ENCODE data around the gene COX8C. TPM values are rescaled to one million over a fixed set of nuclear protein-coding genes. Genes with fewer than 3 reads are reported as not detected.
A peak's percentile ranks its signal among the peaks of the same experiment; 100 is the strongest.

COX8C gene
- total and polyA plus RNA-seq, 2 of the 8 experiments (the other 6 are each of a cell fraction or from before 2014, with no cell fraction given), result not detected

GRCh38 chr14:93332853-93333630 is 13.9 kb upstream of the COX8C start, which contains the start of gene BTBD7 (continued):
- TF ChIP-seq SIX5 (IDR thresholded peaks at IDR 0.05; ENCODE audit: low read depth, low read length), result no peak
- TF ChIP-seq FOSL1 (IDR thresholded peaks at IDR 0.05; ENCODE audit: insufficient read depth, low read depth, low read length), result no peak
- TF ChIP-seq USF2 (IDR thresholded peaks at IDR 0.05; ENCODE audit: low read length), result peak; percentile 90
- no peak for TF ChIP-seq TCF12 (IDR thresholded peaks at IDR 0.05; ENCODE audit: low read depth, low read length)
- no peak for TF ChIP-seq KDM1A (IDR thresholded peaks at IDR 0.05; ENCODE audit: borderline replicate concordance, low read length)
- TF ChIP-seq CHD2 (IDR thresholded peaks at IDR 0.05; ENCODE audit: low read length), result no peak
- TF ChIP-seq BRCA1 (IDR thresholded peaks at IDR 0.05; ENCODE audit: low read depth, low read length), result no peak
- no peak for TF ChIP-seq CTBP2 (IDR thresholded peaks at IDR 0.05; ENCODE audit: borderline replicate concordance, insufficient read depth, insufficient read length, low read length)
- peak; percentile 32 for TF ChIP-seq TAF7 (optimal IDR thresholded peaks at IDR 0.05; ENCODE audit: borderline replicate concordance, low read depth, low read length)
- TF ChIP-seq TBP (IDR thresholded peaks at IDR 0.05; ENCODE audit: low read depth, low read length), result peak; percentile 61; the same call in 1 of the 2 replicates
- TF ChIP-seq RAD21 (IDR thresholded peaks at IDR 0.05 in 1 of 2, conservative IDR thresholded peaks at IDR 0.05 in 1 of 2; ENCODE audit: low read depth in 2 of 2, low read length in 2 of 2), result peak in 1 of 2 experiments; percentile 22; a peak in 1 of 4 replicates
- TF ChIP-seq RBBP5 (IDR thresholded peaks at IDR 0.05; ENCODE audit: borderline replicate concordance, low read depth, low read length), result 0 out of 2 replicates have a peak, but pooled peaks have one; percentile 67
- TF ChIP-seq CBX5 (IDR thresholded peaks at IDR 0.05; ENCODE audit: low read depth, low read length), result no peak
- peak; percentile 93 for TF ChIP-seq YY1 (IDR thresholded peaks at IDR 0.05; ENCODE audit: low read depth, low read length)
- TF ChIP-seq E2F6 (IDR thresholded peaks at IDR 0.05), result peak; percentile 89
- no peak for TF ChIP-seq EP300 (IDR thresholded peaks at IDR 0.05; ENCODE audit: borderline replicate concordance in 1 of 2, low read depth in 2 of 2, low read length in 2 of 2)
- peak; percentile 56; the same call in 1 of the 2 replicates for TF ChIP-seq GTF2F1 (IDR thresholded peaks at IDR 0.05; ENCODE audit: borderline replicate concordance, low read depth, low read length)
- peak; percentile 80 for TF ChIP-seq TAF1 (IDR thresholded peaks at IDR 0.05; ENCODE audit: low read depth, low read length)
- TF ChIP-seq KDM4A (IDR thresholded peaks at IDR 0.05; ENCODE audit: low read depth, low read length, severe bottlenecking), result peak; percentile 38

Data from H1 (cell line).